ENCODE data around the gene AGXT2.

The AGXT2 gene, protein sequence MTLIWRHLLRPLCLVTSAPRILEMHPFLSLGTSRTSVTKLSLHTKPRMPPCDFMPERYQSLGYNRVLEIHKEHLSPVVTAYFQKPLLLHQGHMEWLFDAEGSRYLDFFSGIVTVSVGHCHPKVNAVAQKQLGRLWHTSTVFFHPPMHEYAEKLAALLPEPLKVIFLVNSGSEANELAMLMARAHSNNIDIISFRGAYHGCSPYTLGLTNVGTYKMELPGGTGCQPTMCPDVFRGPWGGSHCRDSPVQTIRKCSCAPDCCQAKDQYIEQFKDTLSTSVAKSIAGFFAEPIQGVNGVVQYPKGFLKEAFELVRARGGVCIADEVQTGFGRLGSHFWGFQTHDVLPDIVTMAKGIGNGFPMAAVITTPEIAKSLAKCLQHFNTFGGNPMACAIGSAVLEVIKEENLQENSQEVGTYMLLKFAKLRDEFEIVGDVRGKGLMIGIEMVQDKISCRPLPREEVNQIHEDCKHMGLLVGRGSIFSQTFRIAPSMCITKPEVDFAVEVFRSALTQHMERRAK

DNA sequence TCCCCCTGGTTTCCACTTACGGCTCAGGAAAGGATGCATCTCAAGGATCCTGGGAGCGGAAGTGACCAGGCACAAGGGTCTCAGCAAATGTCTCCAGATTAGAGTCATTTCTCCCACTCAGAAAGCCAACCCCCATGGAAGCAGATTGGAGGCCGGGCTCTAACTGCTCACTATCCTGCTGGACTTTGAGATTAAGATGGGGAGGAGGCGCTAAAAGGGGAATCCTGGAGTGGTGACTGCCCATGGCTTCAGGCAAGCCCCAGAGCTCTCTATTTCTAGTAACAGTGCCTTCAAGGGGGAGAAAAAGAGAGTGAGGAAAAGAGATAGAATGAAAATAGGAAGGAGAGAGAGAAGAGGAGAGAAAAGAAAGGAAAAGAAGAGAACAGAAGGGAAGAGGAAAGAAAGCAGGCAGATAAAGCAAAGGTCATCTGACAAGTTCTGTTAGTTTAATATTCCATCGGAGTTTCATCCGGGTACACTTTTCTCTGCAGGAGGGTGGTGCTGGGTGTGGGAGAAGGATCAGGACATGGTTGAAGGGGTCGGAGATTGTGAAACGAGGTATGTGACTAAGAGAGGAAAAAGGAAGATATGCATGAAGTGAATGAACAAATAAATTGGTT lies at the start of gene AGXT2:
TSS of gene AGXT2 (minus strand) at position 165 of the 620 bp plus-strand sequence. CDS start at position 108, 57 bp downstream.
- DNase-seq, result no peak

- no peak for DNase-seq
Measured at GRCh38 chr5:35096932-35097331, 49.2 kb upstream of the AGXT2 start.

DNA sequence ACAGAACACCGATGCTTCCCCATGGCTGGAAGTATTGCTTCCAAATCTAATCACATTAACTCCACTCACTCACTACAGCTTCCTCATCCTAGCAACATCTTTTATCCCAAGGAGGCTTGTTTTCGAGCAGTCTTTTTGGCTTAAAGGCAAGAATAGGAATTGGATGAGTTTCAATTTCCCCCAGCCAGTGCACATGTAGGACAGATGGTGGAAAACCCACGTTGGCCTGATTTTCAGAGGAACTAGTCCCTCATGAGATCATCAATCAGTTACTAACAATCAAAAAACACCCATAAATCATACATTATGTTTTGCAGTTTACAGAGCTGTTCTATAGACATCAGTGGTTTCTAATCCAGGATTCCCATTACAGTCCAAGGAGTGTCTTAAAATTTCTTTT lies 48.5 kb upstream of the AGXT2 start:
- peak in 6 of 58 donors; percentile 1 to 19 (median 8) for DNase-seq

DNA sequence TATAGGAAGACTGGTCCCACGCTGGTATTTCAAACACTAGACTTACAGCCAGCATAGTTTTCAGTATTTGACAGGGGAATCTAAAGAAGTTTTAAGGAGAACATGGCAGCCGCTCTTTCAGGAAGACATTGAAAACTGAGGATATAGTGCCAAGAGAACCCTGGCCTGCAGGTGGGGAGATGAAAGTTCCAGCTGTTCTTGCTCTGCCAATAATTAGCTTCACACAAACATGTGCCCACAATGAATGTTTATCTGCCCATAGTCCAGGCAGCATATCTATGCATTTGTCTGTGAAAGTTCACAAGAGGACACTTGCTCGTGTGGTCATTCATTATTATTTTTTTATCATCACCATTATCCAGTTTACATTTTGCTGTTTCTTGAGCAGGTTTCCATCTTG lies 47.6 kb upstream of the AGXT2 start:
- no peak for DNase-seq

DNA sequence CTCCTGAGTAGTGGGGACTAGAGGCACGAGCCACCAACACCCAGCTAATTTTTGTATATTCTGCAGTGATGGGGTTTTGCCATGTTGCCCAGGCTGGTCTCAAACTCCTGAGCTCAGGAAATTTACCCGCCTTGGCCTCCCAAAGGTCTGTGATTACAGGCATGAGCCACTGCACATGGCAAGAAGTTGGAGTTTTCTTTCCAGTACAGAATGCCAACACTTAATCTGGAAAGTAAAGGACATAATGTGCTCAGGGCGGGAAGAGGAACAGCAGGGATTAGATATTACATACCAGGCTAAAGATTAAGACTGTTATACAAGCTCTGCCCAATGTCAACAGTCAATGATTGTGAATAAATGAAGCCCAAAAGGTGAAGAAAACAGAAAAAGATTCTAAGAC lies 47.2 kb upstream of the AGXT2 start:
- DNase-seq, result no peak

- DNase-seq, result no peak
Measured at GRCh38 chr5:35092703-35093102, 45.0 kb upstream of the AGXT2 start.

GRCh38 chr5:35091704-35092103 lies 44.0 kb upstream of the AGXT2 start:
- no peak for DNase-seq

DNA sequence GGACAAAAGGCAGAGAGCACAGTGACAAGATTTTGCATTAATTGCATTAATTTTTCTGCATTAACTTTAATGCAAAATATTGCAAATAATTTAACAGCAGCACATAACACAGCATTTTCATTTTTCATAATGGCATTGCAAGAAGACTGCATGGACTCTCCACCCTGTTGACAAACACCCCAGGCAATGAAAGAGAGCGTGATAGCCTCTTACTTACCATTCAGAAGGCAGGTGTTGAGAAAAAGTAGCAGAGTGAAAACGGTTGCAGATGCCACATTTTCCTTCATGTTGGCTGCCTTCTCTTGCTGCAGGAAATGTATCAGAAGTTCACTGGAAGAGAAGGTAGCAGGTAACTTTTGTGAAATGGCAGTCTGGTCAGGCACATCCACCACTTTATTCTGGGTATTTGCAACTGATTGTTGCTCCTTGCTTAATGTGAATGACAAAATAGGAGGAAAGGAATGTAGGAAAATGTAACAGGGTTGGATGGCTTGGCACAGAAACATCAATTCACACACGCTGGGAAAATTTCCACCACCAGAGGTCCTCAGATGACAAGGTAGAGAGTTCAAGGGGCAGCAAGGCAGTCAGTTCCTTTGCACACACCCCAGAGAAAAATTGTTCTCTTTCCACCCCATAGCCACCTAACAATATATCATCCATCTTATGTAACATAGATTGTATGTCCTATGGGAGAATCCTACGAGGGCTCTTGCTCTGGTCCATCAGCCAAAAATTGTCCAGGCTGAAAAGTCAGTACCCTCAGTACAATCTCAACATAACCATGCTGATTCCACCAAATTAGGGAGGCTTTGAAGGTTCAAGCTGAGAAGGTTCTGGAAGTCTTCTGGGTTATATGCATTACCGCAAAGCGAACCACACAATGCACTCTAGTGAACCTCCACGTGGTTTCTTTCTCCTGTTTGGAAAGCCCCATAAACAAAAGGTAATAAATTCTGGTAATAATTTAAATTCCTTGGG lies 41.9 kb upstream of the AGXT2 start:
- DNase-seq, result peak in 44 of 58 donors; percentile 4 to 64 (median 20)

- DNase-seq, result peak in 1 of 58 donors; percentile 1
Measured at GRCh38 chr5:35087991-35088390, 40.2 kb upstream of the AGXT2 start.

- no peak for DNase-seq
Measured at GRCh38 chr5:35083150-35083549, 35.4 kb upstream of the AGXT2 start.

GRCh38 chr5:35082530-35082929 lies 34.8 kb upstream of the AGXT2 start:
- DNase-seq, result no peak

- DNase-seq, result no peak
Measured at GRCh38 chr5:35081134-35081533, 33.4 kb upstream of the AGXT2 start.

DNA sequence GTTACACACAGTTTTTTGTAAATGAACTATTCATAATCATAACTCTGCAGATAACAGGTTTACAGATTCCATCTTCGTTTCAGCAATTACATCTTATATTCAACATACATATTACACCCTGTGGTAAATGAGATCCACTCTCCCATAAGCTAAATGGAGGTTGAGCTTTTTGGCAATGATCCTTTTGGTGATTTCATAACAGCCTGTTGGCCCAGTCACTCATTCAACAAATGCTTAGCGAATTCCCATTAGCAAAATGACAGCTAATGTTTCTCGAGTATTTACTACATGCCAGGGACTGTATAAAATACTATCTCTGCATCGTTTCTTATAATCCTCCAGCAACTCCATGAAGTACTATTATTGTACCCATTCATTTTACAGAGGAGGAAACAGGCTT lies 25.4 kb upstream of the AGXT2 start:
- no peak for DNase-seq

- DNase-seq, result no peak
Measured at GRCh38 chr5:35069188-35069587, 21.4 kb upstream of the AGXT2 start.

- no peak for DNase-seq
Measured at GRCh38 chr5:35067985-35068384, 20.2 kb upstream of the AGXT2 start.

- DNase-seq, result no peak
Measured at GRCh38 chr5:35066260-35066795, 18.6 kb upstream of the AGXT2 start.

- no peak for DNase-seq
Measured at GRCh38 chr5:35063414-35063813, 15.7 kb upstream of the AGXT2 start.

DNA sequence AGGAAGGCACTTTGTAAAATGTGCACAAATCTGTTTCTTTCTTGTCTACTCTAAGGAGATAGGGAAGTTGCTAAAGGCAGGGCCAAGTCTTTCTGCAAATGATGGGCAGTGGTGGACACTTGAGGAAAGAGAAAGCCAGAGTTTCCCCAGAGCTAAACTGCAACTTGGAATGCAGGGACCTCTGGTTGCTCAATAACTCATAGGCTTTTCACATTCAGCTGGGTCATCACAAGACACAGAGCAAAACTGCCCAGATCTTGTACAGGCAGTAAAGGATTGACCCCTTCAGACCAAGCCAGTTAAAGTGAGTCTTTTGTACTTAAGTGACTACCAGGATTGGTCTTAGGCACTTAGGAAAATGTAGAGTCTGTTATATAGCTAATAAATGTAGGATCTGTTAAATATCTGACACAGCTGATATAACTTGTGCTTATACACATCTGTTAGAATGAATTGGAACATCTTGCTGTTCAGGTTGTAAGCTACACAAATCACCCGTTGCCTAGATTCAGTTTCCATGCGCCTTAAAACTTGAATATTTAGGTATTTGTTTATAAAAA lies 13.5 kb upstream of the AGXT2 start:
- no peak for DNase-seq

GRCh38 chr5:35060236-35060635 lies 12.5 kb upstream of the AGXT2 start:
- DNase-seq, result no peak

DNA sequence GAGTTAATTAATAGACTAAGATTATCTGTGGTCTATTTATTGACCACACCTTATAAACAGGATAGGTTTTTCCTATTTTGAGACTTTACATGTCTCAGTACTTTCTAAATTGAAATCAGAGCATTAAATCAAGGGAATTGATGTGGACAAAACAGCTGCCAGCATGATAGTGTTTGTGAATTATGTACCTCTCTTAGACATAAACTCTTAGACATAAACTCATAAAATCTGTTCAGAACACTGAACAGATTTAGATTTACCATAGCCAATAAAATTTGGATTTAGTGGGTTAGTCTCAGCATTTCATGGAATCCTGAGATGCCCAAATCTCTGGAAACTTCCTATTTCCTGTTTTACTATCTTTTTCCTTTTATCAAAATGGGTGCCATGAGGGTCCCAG lies 11.5 kb upstream of the AGXT2 start:
- DNase-seq, result no peak

DNA sequence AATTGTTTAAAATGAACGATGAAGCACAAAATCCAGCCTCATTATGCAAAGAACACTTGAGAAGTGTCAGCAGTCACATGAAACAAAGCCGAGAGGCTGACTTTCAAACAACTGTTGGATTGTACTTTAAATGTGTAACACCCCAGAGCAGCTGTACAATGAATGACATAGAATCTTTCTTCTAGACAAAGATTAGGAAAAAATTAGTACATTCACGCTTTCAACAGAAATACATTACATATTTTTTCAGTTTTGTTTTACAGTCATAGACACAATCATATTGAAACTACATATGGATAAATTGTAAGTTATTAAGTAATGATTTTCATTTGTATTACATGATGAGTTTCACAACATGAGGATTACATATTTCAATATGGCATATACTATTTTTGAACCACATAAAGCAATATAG lies 10.6 kb upstream of the AGXT2 start:
- DNase-seq, result no peak
